DND-41 (cell line): ENCODE measurements around the gene OR9K2.

Experiments
- ATAC-seq: fragments of 200-7000 bp; cut with Tn5 transposase; 3 replicates; pipeline ENCODE4 v1.9.1; 2021; ENCODE audit warnings: low read depth; ENCODE audit not compliant: insufficient read depth
- DNase-seq: peaks from one replicate; pipeline ENCODE4 v3.0.0-alpha.2; 2020
- H2AFZ ChIP-seq: 2 replicates; pipeline ENCODE4 v1.6.0; 2012; ENCODE audit warnings: low read depth, low read length
- H3K27ac ChIP-seq: 2 replicates; pipeline ENCODE4 v1.5.1; 2012; ENCODE audit warnings: low read length, inconsistent platforms
- H3K27me3 ChIP-seq: fragments of 200-600 bp; sonication (generic); 2 replicates; pipeline ENCODE4 v1.6.0; 2012; ENCODE audit warnings: low read length, mild to moderate bottlenecking, inconsistent platforms; ENCODE audit not compliant: insufficient read depth, poor library complexity
- H3K36me3 ChIP-seq: 2 replicates; pipeline ENCODE4 v1.5.1; 2012; ENCODE audit warnings: low read length, inconsistent platforms; ENCODE audit not compliant: insufficient read depth
- H3K4me1 ChIP-seq: 2 replicates; pipeline ENCODE4 v1.5.1; 2012; ENCODE audit warnings: mild to moderate bottlenecking, low read length; ENCODE audit not compliant: insufficient read depth
- H3K4me2 ChIP-seq: 2 replicates; pipeline ENCODE4 v1.6.0; 2012; ENCODE audit warnings: mild to moderate bottlenecking, moderate library complexity, low read length, inconsistent platforms; ENCODE audit not compliant: insufficient read depth
- H3K4me3 ChIP-seq, 2 experiments: fragments of 200-600 bp in 1 of 2; shearing (Covaris generic) in 1 of 2; 2 replicates each; pipeline ENCODE4 v1.5.1; 2012 to 2016; ENCODE audit warnings: inconsistent platforms in 2 of 2, low read length in 2 of 2, mild to moderate bottlenecking in 2 of 2, low read depth in 1 of 2, moderate library complexity in 1 of 2
- H3K79me2 ChIP-seq: 2 replicates; pipeline ENCODE4 v1.6.0; 2012; ENCODE audit warnings: low read length, inconsistent platforms; ENCODE audit not compliant: insufficient read depth
- H3K9ac ChIP-seq: 2 replicates; pipeline ENCODE4 v1.6.0; 2012; ENCODE audit warnings: low read depth, mild to moderate bottlenecking, inconsistent platforms, low read length, moderate library complexity
- H3K9me3 ChIP-seq: 2 replicates; pipeline ENCODE4 v1.5.1; 2012; ENCODE audit warnings: low read length, moderate library complexity, mild to moderate bottlenecking, inconsistent platforms; ENCODE audit not compliant: insufficient read depth, severe bottlenecking
- H4K20me1 ChIP-seq: 2 replicates; pipeline ENCODE4 v1.6.0; 2012; ENCODE audit warnings: low read length; ENCODE audit not compliant: insufficient read depth
- CTCF ChIP-seq: IDR thresholded peaks from 2 replicates; pipeline ENCODE4 v1.5.1; 2012; ENCODE audit warnings: borderline replicate concordance, low read length, moderate library complexity, mild to moderate bottlenecking; ENCODE audit not compliant: poor library complexity, severe bottlenecking; ENCODE audit errors: extremely low read depth
- EZH2 ChIP-seq: IDR thresholded peaks from 3 replicates; pipeline ENCODE4 v1.6.1; 2012; ENCODE audit warnings: borderline replicate concordance, low read depth, mild to moderate bottlenecking, moderate library complexity, low read length, inconsistent platforms; ENCODE audit not compliant: severe bottlenecking

Gene OR9K2

GRCh38 chr12:55126106-55126505 is at the start of gene OR9K2:
TSS of gene OR9K2 (plus strand) at chr12:55126406. CDS start at chr12:55129835, 3,429 bp downstream.
- Histone ChIP-seq H3K27me3 (peaks cover 8% of the 10 kb centered on the region), H4K20me1 (no peaks in the 10 kb centered on the region), H3K9ac (no peak within 1 kb of the TSS), H3K4me1 (no peaks in the 10 kb centered on the region), H3K4me2 (no peak within 1 kb of the TSS), H3K79me2 (no peaks in the 10 kb centered on the region), H2AFZ (no peak within 1 kb of the TSS), H3K27ac (no peak within 1 kb of the TSS), H3K36me3 (no peaks in the 10 kb centered on the region), H3K9me3 (no peaks in the 10 kb centered on the region), H3K4me3 (no peak within 1 kb of the TSS)
- DNase-seq (no peak), ATAC-seq (no peak)
- TF ChIP-seq CTCF: no peak
- no peak for TF ChIP-seq EZH2

DNA sequence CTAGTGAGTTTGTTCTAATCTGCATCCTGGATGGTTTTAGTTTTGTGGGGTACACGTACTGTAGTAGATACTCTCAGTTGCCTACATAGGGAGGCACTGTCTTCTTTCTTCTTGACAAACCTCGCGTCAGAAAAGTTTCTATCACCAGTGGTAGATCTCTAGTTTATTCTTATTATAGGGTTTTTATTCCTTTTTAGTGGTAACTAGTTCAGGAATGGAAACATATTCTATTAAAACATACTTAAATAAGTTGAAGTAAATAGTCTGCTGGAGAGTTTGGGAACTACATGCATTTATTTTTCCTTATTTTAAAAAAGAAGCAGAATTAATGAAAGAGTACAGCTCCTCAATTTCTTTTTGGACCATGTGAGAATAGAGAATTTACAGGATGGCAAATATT is 33.6 kb upstream of the OR9K2 start:
- Histone ChIP-seq H3K79me2 (no peaks in the 10 kb centered on the region), H3K9ac (no peak overlapping the region), H2AFZ (no peak overlapping the region), H3K27me3 (peaks cover 11% of the 10 kb centered on the region), H4K20me1 (no peaks in the 10 kb centered on the region), H3K36me3 (no peaks in the 10 kb centered on the region), H3K9me3 (no peaks in the 10 kb centered on the region), H3K27ac (no peak overlapping the region), H3K4me2 (no peak overlapping the region), H3K4me1 (no peaks in the 10 kb centered on the region), H3K4me3 (no peak overlapping the region)
- DNase-seq (no peak), ATAC-seq (no peak)
- TF ChIP-seq CTCF (peak; percentile 1), EZH2 (no peak)

DNA sequence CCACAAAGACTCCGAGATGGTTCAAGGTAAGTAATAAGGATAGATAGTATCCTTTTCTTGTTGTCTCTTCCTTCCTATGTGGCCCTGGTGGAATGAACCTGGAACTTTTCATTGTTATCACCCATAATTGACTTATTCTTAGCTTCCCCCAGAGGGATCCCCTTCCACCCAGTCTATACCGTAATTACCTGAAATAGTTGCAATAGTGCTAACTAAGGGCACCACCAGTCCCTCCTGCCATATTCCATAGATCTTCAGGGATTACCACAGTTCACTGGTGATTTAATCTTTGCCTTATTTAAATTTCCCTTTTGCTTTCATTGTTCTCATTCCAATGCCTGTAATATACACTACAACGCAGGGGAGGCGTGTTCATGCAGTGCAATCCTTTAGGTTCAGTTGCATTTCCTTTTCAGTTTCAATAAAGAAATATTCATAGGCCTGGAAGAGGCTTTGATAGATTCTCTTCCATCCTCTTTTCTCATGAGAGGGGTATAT is 13.8 kb upstream of the OR9K2 start:
- H3K27me3 ChIP-seq: peaks cover 5% of the 10 kb centered on the region
- H2AFZ ChIP-seq: no peak overlapping the region
- no peaks in the 10 kb centered on the region for H3K9me3 ChIP-seq
- H4K20me1 ChIP-seq: no peaks in the 10 kb centered on the region
- no peak overlapping the region for H3K4me2 ChIP-seq
- TF ChIP-seq CTCF (no peak), EZH2 (no peak)
- H3K27ac ChIP-seq: no peak overlapping the region
- ATAC-seq: no peak
- H3K79me2 ChIP-seq: no peaks in the 10 kb centered on the region
- no peak for DNase-seq
- H3K36me3 ChIP-seq: no peaks in the 10 kb centered on the region
- no peak overlapping the region for H3K4me3 ChIP-seq
- H3K4me1 ChIP-seq: no peaks in the 10 kb centered on the region
- H3K9ac ChIP-seq: no peak overlapping the region

GRCh38 chr12:55116152-55116551 is 10.1 kb upstream of the OR9K2 start:
- Histone ChIP-seq H3K27me3 (peaks cover 2% of the 10 kb centered on the region), H4K20me1 (no peaks in the 10 kb centered on the region), H3K4me3 (no peak overlapping the region), H3K4me1 (no peaks in the 10 kb centered on the region), H3K27ac (no peak overlapping the region), H3K9me3 (no peaks in the 10 kb centered on the region), H3K79me2 (no peaks in the 10 kb centered on the region), H3K36me3 (no peaks in the 10 kb centered on the region), H2AFZ (no peak overlapping the region), H3K4me2 (no peak overlapping the region), H3K9ac (no peak overlapping the region)
- TF ChIP-seq EZH2 (no peak), CTCF (no peak)
- ATAC-seq: no peak
- no peak for DNase-seq
